Panc1 (cell line): Measurements from ENCODE around the gene MAFG. TPM values are rescaled to one million over a fixed set of nuclear protein-coding genes. Genes with fewer than 3 reads are reported as not detected.

Experiments used
- ATAC-seq: fragments of 200-7000 bp; cut with Tn5 transposase; 2 replicates; pipeline ENCODE4 v1.9.1; 2020; ENCODE audit warnings: mild to moderate bottlenecking, moderate library complexity
- BruUV-seq: library from RNA; stranded (reverse); fragments of 400-500 nt; replicated peaks from 2 replicates; lab custom pipeline; 2021; lab: Mats Ljungman, UMichigan
- CTCF ChIA-PET: fragments of 300-600 bp; sonication (Branson Sonifier 250); formaldehyde crosslinking; loops from one replicate; lab custom pipeline; 2022; ENCODE audit warnings: antibody characterized with exemption; lab: Charles Lee
- POLR2A ChIA-PET: fragments of 300-600 bp; sonication (Branson Sonifier 250); formaldehyde crosslinking; loops from one replicate; lab custom pipeline; 2022; ENCODE audit warnings: antibody characterized with exemption; lab: Charles Lee
- DNase-seq: peaks from one replicate; pipeline ENCODE4 v3.0.0-alpha.2; 2010; ENCODE audit warnings: low read depth, low spot score
- H3K27ac ChIP-seq: 2 replicates; pipeline ENCODE4 v1.5.1; 2011; ENCODE audit warnings: mild to moderate bottlenecking, low read length, inconsistent platforms
- H3K27me3 ChIP-seq: fragments of 200-500 bp; sonication (Bioruptor generic); 2 replicates; pipeline ENCODE4 v1.6.0; 2014; ENCODE audit warnings: low read length, inconsistent platforms; ENCODE audit not compliant: control insufficient read depth, insufficient read depth
- H3K36me3 ChIP-seq: fragments of 200-500 bp; sonication (Bioruptor generic); 2 replicates; pipeline ENCODE4 v1.5.1; 2014; ENCODE audit warnings: inconsistent platforms, mild to moderate bottlenecking, low read length, moderate library complexity; ENCODE audit not compliant: control insufficient read depth, insufficient read depth
- H3K4me1 ChIP-seq: 2 replicates; pipeline ENCODE4 v1.5.1; 2011; ENCODE audit warnings: inconsistent platforms, mild to moderate bottlenecking, low read length, moderate library complexity; ENCODE audit not compliant: control insufficient read depth, insufficient read depth
- H3K4me3 ChIP-seq, 2 experiments: 2 replicates each; pipeline ENCODE4 v1.5.1; 2011 to 2012; ENCODE audit warnings: low read depth in 2 of 2, low read length in 2 of 2, mild to moderate bottlenecking in 2 of 2, inconsistent platforms in 1 of 2, moderate library complexity in 1 of 2
- H3K9me3 ChIP-seq: fragments of 200-500 bp; sonication (Bioruptor generic); 2 replicates; pipeline ENCODE4 v1.5.1; 2014; ENCODE audit warnings: low read depth, mild to moderate bottlenecking, inconsistent platforms, low read length, moderate library complexity; ENCODE audit not compliant: control insufficient read depth, insufficient read depth
- POLR2AphosphoS5 ChIP-seq: IDR thresholded peaks from 2 replicates; pipeline ENCODE4 v1.6.1; 2012; ENCODE audit warnings: mild to moderate bottlenecking, low read depth, low read length, moderate library complexity
- SIN3A ChIP-seq: IDR thresholded peaks from 2 replicates; pipeline ENCODE4 v1.6.1; 2012; ENCODE audit warnings: low read depth, mild to moderate bottlenecking, low read length, moderate library complexity, borderline replicate concordance; ENCODE audit not compliant: insufficient read depth
- TCF7L2 ChIP-seq: IDR thresholded peaks from 2 replicates; pipeline ENCODE4 v1.6.1; 2011; ENCODE audit warnings: mild to moderate bottlenecking, low read depth, low read length, inconsistent platforms
- in situ Hi-C: cut with HindIII; loops from 2 replicates; pipeline ENCODE4 v1.10.0; 2016; ENCODE audit warnings: low sequenced_read_pairs, low pct_unique_long_range_greater_than_20kb
- intact Hi-C: fragments of 100-400 bp; cut with micrococcal nuclease; formaldehyde crosslinking; loops from one replicate; pipeline ENCODE4 v1.10.0; 2022; ENCODE audit not compliant: unreplicated experiment
- total RNA-seq: library from RNA; stranded (reverse); gene quantifications from one replicate; pipeline ENCODE4 v1.2.1, GENCODE V29; 2021; ENCODE audit not compliant: unreplicated experiment
- TF ChIP-seq, protein P1 (sequence below), 2 experiments: IDR thresholded peaks; 2 replicates each; pipeline ENCODE4 v1.6.1; 2011 to 2012; ENCODE audit warnings: low read depth in 2 of 2, control low read depth in 1 of 2, low read length in 1 of 2, mild to moderate bottlenecking in 1 of 2, moderate library complexity in 1 of 2; ENCODE audit not compliant: insufficient read depth in 1 of 2
- TF ChIP-seq, protein P2 (sequence below): fragments of 450-650 bp; IDR thresholded peaks from 2 replicates; pipeline ENCODE4 v1.5.1; 2017; ENCODE audit warnings: mild to moderate bottlenecking

MAFG gene
- total RNA-seq, 1 experiment from 2014 or later, result 57.0 TPM

DNA sequence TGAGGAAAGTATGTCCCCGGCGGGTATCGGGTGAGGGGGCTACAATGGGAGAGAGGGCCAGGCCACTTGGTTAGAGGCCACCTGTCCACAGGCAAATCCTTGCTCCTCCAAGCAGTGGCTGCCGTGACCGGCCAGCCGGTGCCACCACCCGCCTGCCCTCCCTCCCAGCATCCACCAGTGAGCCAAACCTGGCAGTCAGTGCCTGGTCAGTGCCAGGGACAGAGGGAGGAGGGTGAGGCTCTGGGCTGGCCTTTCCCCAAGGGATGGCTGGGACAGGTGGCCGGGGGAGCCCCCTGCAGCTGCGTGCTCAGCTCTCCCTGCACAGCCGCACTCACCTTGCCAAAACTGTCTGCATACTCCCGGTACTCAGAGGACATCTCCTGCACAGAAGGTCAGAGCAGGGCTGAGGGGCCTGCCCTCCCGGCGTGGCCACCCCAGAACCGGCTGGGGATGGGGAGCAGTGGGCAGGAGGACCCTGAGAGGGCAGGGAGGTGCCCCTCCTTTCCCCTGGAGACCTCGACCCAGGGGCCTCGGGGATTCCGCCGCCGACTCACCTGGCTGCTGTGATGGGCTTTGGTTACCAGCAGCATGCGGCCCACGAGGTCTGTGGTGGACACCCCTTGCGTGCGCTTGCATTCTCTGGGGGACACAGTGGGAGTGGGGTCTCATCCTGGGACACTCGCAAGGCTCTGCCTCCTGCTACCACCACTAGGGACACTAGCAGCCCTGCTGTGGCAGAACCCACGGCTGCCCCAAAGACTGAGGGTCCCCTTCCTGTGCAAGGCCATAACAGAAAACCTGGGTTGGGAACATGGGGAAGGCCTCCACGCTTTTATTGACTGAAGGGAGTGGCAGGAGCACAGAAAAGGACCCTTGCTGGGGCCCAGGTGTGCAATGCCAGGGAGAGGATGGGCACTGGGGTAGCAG lies 20.1 kb downstream of the MAFG start:
- H3K4me3 ChIP-seq, result no peak overlapping the region
- ATAC-seq (no peak), DNase-seq (no peak)
- TF ChIP-seq POLR2AphosphoS5, result no peak
- no peak for TF ChIP-seq SIN3A
- TF ChIP-seq, protein P1, sequence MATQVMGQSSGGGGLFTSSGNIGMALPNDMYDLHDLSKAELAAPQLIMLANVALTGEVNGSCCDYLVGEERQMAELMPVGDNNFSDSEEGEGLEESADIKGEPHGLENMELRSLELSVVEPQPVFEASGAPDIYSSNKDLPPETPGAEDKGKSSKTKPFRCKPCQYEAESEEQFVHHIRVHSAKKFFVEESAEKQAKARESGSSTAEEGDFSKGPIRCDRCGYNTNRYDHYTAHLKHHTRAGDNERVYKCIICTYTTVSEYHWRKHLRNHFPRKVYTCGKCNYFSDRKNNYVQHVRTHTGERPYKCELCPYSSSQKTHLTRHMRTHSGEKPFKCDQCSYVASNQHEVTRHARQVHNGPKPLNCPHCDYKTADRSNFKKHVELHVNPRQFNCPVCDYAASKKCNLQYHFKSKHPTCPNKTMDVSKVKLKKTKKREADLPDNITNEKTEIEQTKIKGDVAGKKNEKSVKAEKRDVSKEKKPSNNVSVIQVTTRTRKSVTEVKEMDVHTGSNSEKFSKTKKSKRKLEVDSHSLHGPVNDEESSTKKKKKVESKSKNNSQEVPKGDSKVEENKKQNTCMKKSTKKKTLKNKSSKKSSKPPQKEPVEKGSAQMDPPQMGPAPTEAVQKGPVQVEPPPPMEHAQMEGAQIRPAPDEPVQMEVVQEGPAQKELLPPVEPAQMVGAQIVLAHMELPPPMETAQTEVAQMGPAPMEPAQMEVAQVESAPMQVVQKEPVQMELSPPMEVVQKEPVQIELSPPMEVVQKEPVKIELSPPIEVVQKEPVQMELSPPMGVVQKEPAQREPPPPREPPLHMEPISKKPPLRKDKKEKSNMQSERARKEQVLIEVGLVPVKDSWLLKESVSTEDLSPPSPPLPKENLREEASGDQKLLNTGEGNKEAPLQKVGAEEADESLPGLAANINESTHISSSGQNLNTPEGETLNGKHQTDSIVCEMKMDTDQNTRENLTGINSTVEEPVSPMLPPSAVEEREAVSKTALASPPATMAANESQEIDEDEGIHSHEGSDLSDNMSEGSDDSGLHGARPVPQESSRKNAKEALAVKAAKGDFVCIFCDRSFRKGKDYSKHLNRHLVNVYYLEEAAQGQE (IDR thresholded peaks at IDR 0.05; ENCODE audit: insufficient read depth in 1 of 2, low read depth in 2 of 2, low read length in 1 of 2), result no peak
- TF ChIP-seq, protein P2, sequence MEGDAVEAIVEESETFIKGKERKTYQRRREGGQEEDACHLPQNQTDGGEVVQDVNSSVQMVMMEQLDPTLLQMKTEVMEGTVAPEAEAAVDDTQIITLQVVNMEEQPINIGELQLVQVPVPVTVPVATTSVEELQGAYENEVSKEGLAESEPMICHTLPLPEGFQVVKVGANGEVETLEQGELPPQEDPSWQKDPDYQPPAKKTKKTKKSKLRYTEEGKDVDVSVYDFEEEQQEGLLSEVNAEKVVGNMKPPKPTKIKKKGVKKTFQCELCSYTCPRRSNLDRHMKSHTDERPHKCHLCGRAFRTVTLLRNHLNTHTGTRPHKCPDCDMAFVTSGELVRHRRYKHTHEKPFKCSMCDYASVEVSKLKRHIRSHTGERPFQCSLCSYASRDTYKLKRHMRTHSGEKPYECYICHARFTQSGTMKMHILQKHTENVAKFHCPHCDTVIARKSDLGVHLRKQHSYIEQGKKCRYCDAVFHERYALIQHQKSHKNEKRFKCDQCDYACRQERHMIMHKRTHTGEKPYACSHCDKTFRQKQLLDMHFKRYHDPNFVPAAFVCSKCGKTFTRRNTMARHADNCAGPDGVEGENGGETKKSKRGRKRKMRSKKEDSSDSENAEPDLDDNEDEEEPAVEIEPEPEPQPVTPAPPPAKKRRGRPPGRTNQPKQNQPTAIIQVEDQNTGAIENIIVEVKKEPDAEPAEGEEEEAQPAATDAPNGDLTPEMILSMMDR, result no peak; the same call in 1 of the 2 replicates
- TF ChIP-seq TCF7L2, result no peak
- in situ Hi-C loops (no loop called here), intact Hi-C loops (no loop called here)
- no peaks in the 10 kb centered on the region for H3K9me3 ChIP-seq
- peaks cover 21% of the 10 kb centered on the region for H3K4me1 ChIP-seq
- no peaks in the 10 kb centered on the region for H3K36me3 ChIP-seq
- POLR2A ChIA-PET, result no interaction called here
- no peaks in the 10 kb centered on the region for H3K27me3 ChIP-seq
- no peak overlapping the region for H3K27ac ChIP-seq
- no TSS peak for BruUV-seq
- CTCF ChIA-PET, result no interaction called here

DNA sequence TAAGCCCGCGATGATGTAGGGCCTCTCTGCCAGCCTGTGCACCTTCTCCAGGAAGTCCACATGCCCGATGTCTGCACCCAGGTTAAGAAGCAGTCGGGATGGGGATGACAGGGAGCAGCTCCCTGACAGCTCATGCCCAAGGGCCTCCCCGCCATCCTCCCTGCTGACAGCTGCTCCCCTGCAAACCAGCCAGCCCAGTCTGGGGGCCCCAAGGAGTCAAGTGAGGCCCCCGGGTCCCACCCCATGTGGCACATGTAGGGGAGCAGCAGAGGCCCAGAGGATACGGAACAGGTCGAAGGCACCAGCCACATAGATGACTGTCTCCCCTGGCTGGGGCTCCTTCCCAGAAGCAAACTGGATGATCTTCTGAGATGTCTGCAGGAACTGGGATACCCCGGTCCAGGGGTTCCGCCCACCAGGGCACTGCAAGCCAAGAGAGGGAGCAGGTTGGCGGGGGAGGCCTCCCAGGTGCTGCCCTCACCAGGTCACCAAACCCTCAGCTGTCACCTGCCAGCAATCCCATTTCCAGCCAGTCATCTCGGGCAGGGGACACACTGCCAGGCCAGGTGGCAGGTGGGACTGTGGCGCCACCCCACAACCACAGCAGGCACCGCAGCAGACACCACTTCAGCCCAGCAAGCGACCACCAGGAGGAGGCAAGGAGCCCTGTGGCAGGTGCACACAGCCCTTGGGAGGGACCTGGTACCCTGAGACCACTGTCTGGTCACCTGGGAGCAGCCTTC lies 20.9 kb downstream of the MAFG start:
- in situ Hi-C loops, result no loop called here
- Histone ChIP-seq H3K4me1 (peaks cover 19% of the 10 kb centered on the region), H3K4me3 (no peak overlapping the region), H3K9me3 (no peaks in the 10 kb centered on the region), H3K27ac (no peak overlapping the region), H3K36me3 (no peaks in the 10 kb centered on the region), H3K27me3 (no peaks in the 10 kb centered on the region)
- intact Hi-C loops, result no loop called here
- POLR2A ChIA-PET, result no interaction called here
- ATAC-seq (no peak), DNase-seq (no peak)
- BruUV-seq, result no TSS peak
- TF ChIP-seq, protein P1 (IDR thresholded peaks at IDR 0.05; ENCODE audit: insufficient read depth in 1 of 2, low read depth in 2 of 2, low read length in 1 of 2), result no peak
- TF ChIP-seq SIN3A (no peak), TCF7L2 (no peak), POLR2AphosphoS5 (no peak)
- TF ChIP-seq, protein P2, result no peak; the same call in 1 of the 2 replicates
- CTCF ChIA-PET, result no interaction called here
